H1 (cell line): ENCODE data around the gene VASH1. TPM values are rescaled to one million over a fixed set of nuclear protein-coding genes. Genes with fewer than 3 reads are reported as not detected.

Source experiments
- FOSL1 ChIP-seq: IDR thresholded peaks from 2 replicates; pipeline ENCODE4 v1.6.1; 2011; ENCODE audit warnings: mild to moderate bottlenecking, low read depth, low read length, moderate library complexity; ENCODE audit not compliant: insufficient read depth
- PHF8 ChIP-seq: fragments of 200-600 bp; sonication (generic); conservative IDR thresholded peaks from 2 replicates; pipeline ENCODE4 v1.7.1; 2012; ENCODE audit warnings: low read depth, mild to moderate bottlenecking, inconsistent platforms, low read length, moderate library complexity
- POLR2AphosphoS5 ChIP-seq: IDR thresholded peaks from 2 replicates; pipeline ENCODE4 v1.6.1; 2011; ENCODE audit warnings: low read depth, low read length
- POU5F1 ChIP-seq: IDR thresholded peaks from 2 replicates; pipeline ENCODE4 v1.6.1; 2011; ENCODE audit warnings: low read depth, mild to moderate bottlenecking, low read length, moderate library complexity
- RXRA ChIP-seq: IDR thresholded peaks from 2 replicates; pipeline ENCODE4 v1.6.1; 2011; ENCODE audit warnings: low read depth, mild to moderate bottlenecking, low read length, moderate library complexity; ENCODE audit not compliant: insufficient read depth
- SP1 ChIP-seq: IDR thresholded peaks from 2 replicates; pipeline ENCODE4 v1.6.1; 2011; ENCODE audit warnings: low read depth, low read length
- polyA plus RNA-seq, 7 experiments: library from polyadenylated mRNA; depleted of rRNA in 3 of 7; stranded (reverse) in 5 of 7; unstranded in 2 of 7; fragments of >200 nt in 5 of 7; fragments of 200-250 nt in 2 of 7; gene quantifications; 1 replicate in 5 of 7; 2 replicates in 1 of 7; 4 replicates in 1 of 7; pipeline versions ENCODE4 v1.2.1 to v1.2.3, GENCODE V29; 2011 to 2013; ENCODE audit warnings: missing spikeins in 2 of 7, mixed read lengths in 2 of 7
- total RNA-seq: library from RNA; stranded (reverse); fragmentation: NEBNext Ultra II Directional; extraction: Animal tissue kit (Norgen Biotek cat#: 25700); gene quantifications from 2 replicates; pipeline ENCODE4 v1.2.1, GENCODE V29; 2021
- TF ChIP-seq, protein P1 (sequence below): fragments of 300-600 bp; sonication (generic); IDR thresholded peaks from 2 replicates; pipeline ENCODE4 v1.7.1; 2012; ENCODE audit warnings: low read length, moderate library complexity, mild to moderate bottlenecking, inconsistent platforms; ENCODE audit not compliant: insufficient replicate concordance

VASH1 gene
- total and polyA plus RNA-seq, 2 of the 8 experiments (the other 6 are each of a cell fraction or from before 2014, with no cell fraction given) = 3.1 to 6.4 TPM

DNA sequence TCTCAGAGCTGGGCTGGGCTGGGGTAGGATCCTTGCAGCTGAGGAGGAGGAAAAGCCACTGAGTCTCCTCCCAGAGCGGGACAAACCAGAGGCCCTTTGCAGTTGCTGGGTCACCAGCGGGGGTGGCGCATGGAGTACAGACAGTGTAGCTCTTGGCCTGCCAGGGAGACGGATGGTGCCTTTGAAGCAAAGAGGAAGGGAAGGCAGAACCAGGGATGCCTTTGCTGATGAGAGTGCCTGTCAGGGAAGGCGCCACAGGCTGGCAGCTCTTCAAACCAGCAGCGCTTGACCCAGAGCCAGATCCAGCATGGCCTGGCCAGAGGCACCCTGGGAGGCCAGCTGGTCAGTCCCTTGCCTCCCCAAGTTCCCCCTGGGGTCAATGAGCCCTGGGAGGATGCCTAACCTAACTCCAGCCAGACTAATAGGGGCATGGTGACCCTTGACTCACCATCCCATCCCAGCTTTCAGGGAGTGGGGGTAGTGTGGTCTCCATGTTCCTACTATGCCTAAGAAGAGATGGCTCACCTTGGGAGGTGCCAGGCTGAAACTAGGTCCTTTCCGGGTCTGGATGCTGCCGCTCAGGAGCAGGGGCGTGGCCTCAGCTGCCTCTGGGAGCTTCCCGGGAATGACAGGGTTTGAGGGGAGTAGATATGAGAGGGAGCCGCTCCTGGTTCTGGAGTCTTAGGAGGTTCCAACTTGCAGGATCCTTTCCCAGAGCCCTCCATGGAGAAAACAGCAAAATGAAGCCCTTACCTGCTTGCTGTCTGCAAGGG lies 19.8 kb downstream of the VASH1 start (continued):
- TF ChIP-seq, protein P1, sequence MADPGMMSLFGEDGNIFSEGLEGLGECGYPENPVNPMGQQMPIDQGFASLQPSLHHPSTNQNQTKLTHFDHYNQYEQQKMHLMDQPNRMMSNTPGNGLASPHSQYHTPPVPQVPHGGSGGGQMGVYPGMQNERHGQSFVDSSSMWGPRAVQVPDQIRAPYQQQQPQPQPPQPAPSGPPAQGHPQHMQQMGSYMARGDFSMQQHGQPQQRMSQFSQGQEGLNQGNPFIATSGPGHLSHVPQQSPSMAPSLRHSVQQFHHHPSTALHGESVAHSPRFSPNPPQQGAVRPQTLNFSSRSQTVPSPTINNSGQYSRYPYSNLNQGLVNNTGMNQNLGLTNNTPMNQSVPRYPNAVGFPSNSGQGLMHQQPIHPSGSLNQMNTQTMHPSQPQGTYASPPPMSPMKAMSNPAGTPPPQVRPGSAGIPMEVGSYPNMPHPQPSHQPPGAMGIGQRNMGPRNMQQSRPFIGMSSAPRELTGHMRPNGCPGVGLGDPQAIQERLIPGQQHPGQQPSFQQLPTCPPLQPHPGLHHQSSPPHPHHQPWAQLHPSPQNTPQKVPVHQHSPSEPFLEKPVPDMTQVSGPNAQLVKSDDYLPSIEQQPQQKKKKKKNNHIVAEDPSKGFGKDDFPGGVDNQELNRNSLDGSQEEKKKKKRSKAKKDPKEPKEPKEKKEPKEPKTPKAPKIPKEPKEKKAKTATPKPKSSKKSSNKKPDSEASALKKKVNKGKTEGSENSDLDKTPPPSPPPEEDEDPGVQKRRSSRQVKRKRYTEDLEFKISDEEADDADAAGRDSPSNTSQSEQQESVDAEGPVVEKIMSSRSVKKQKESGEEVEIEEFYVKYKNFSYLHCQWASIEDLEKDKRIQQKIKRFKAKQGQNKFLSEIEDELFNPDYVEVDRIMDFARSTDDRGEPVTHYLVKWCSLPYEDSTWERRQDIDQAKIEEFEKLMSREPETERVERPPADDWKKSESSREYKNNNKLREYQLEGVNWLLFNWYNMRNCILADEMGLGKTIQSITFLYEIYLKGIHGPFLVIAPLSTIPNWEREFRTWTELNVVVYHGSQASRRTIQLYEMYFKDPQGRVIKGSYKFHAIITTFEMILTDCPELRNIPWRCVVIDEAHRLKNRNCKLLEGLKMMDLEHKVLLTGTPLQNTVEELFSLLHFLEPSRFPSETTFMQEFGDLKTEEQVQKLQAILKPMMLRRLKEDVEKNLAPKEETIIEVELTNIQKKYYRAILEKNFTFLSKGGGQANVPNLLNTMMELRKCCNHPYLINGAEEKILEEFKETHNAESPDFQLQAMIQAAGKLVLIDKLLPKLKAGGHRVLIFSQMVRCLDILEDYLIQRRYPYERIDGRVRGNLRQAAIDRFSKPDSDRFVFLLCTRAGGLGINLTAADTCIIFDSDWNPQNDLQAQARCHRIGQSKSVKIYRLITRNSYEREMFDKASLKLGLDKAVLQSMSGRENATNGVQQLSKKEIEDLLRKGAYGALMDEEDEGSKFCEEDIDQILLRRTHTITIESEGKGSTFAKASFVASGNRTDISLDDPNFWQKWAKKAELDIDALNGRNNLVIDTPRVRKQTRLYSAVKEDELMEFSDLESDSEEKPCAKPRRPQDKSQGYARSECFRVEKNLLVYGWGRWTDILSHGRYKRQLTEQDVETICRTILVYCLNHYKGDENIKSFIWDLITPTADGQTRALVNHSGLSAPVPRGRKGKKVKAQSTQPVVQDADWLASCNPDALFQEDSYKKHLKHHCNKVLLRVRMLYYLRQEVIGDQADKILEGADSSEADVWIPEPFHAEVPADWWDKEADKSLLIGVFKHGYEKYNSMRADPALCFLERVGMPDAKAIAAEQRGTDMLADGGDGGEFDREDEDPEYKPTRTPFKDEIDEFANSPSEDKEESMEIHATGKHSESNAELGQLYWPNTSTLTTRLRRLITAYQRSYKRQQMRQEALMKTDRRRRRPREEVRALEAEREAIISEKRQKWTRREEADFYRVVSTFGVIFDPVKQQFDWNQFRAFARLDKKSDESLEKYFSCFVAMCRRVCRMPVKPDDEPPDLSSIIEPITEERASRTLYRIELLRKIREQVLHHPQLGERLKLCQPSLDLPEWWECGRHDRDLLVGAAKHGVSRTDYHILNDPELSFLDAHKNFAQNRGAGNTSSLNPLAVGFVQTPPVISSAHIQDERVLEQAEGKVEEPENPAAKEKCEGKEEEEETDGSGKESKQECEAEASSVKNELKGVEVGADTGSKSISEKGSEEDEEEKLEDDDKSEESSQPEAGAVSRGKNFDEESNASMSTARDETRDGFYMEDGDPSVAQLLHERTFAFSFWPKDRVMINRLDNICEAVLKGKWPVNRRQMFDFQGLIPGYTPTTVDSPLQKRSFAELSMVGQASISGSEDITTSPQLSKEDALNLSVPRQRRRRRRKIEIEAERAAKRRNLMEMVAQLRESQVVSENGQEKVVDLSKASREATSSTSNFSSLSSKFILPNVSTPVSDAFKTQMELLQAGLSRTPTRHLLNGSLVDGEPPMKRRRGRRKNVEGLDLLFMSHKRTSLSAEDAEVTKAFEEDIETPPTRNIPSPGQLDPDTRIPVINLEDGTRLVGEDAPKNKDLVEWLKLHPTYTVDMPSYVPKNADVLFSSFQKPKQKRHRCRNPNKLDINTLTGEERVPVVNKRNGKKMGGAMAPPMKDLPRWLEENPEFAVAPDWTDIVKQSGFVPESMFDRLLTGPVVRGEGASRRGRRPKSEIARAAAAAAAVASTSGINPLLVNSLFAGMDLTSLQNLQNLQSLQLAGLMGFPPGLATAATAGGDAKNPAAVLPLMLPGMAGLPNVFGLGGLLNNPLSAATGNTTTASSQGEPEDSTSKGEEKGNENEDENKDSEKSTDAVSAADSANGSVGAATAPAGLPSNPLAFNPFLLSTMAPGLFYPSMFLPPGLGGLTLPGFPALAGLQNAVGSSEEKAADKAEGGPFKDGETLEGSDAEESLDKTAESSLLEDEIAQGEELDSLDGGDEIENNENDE = no peak
- TF ChIP-seq POU5F1 = no peak
- no peak for TF ChIP-seq RXRA
- TF ChIP-seq SP1 = no peak
- no peak for TF ChIP-seq PHF8
- TF ChIP-seq FOSL1 = no peak
- TF ChIP-seq POLR2AphosphoS5 = no peak
